Midbrain (tissue), 1 donor: ENCODE measurements around the gene GCSAML.
"Not testable (repeated sequence)": the region's sequence is repeated elsewhere in the genome, so short reads cannot be mapped to it uniquely, and the experiment has no call there.

Source experiments
- DNase-seq: peaks from one replicate; lab custom pipeline; 2025; lab: John Stamatoyannopoulos, UW

GCSAML gene

GRCh38 chr1:247548769-247549182 is at the start of gene GCSAML:
Gene GCSAML, plus strand, starts transcription at chr1:247549134. Its CDS starts 58 bp downstream, at chr1:247549192.
- no peak for DNase-seq

GRCh38 chr1:247500865-247501264 is 48.1 kb upstream of the GCSAML start:
- DNase-seq: no peak

GRCh38 chr1:247506831-247507230 is 42.1 kb upstream of the GCSAML start:
- no peak for DNase-seq

GRCh38 chr1:247517795-247518612 is 30.9 kb upstream of the GCSAML start:
- no peak for DNase-seq

GRCh38 chr1:247518613-247518891 is 30.4 kb upstream of the GCSAML start:
- DNase-seq: no peak

- DNase-seq: not testable (repeated sequence)
Observed at GRCh38 chr1:247521886-247522285, 27.0 kb upstream of the GCSAML start.

DNA sequence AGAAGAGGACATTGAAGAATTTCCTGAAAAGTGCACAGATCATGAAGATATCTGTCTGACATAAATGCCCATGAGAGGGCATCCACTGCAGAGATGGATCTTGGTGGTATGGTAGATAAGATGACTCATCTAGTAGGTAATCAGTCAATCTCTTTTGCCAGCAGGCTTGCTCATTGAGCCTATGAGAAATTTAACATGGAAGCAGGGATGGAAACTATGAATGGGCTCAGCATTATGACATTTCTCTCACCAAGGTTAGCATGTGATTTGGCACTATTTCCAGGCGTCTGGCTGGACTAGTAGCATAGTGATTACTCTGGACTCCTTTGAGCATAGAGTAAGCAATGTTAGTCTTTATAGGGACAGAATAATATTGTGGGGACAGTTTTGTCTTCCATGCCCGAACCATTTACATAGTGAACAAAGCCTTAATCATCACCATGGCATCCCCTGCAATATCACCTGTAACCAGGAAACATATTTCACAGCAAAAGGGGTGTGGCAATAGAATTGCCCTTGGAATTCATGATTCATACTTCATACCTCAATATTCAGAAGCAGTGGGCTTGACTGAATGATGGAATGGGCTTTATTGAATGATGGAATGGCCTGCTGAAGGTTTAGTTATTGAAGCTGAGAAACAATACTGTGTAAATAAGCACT is 20.0 kb upstream of the GCSAML start:
- DNase-seq: no peak

DNA sequence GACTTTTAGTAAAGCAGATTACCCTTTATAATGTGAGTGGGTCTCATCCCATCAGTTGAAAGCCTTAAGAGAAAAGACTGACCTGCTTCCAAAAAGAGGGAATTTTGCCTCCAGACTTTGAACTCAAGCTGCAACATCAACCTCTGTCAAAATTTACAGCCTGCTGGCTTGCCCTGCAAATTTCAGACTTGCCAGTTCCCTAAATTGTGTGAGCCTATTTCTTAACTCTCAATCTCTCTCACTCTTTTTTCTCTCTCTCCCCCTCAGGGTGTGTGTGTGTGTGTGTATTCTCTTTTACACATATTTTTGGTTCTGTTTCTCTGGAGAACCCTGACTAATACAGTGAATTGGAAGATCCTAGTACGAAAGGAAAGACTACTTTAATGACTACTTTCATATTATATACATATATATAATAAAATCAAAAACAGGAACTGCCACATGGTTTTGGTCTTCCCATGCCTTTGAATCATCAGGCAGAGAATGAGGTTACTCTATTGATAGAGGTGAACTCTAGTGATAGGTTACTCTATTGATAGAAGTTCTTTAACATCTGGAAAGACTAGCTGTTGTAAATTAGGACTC is 19.1 kb upstream of the GCSAML start:
- no peak for DNase-seq

DNA sequence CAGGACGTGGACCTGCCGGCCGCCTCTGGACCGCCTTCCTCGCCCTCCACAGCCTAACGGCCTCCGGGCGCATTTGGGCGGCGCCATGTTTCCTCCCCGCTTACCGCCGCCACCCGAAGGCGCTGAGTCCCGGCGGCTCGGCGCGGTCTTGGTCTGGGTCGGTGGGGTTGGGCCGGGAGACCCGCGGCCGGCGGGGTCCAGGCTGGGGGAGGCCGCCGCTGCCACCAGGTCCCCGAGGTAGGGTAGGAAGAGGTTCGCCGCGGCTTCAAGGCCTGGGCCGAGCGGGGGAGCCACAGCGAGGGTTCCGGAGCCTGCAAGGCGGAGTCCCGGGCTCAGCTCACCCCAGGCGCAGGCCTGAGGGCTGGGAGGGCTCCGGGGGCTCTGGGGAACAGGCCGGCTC is 18.1 kb upstream of the GCSAML start:
- DNase-seq: no peak

DNA sequence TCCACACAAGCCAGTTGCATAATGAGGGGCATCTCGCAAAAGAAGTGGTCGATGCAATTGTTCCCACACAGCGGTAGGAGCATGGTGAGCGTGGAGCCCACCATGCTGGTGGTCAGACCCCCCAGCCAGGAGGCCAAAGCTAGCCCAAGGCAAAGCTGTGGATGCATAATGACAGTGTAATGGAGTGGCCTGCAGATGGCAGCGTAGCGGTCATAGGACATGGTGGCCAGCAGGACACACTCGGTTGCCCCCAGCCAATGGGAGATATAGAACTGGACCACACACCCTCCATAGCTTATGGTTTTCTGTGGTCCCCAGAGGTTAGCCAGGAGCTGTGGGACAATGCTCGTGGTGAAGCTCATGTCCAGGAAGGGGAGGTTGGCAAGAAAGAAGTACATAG is 17.0 kb upstream of the GCSAML start:
- no peak for DNase-seq

GRCh38 chr1:247535402-247535801 is 13.5 kb upstream of the GCSAML start:
- no peak for DNase-seq

DNA sequence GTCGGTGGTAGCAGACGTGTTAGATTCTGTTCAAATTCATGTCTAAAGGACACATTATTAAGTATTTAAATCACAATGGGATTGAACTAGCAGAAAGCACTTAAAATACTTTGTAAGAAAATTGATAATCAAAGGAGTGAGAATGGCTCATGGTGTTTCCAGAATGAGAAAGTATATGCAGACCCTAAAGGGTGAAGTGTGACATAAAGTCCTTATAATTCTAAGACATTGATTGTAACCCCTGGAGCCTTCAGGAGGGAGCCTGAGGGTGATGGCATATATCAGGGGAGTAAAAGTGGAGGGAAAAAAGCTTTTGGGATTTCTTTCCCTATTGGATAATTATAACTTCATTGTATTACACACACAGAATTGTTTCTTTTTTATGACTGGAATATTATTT is 12.6 kb upstream of the GCSAML start, which contains the start of gene OR2C3:
TSS of gene OR2C3 (minus strand) at position 101 of the 400 bp plus-strand sequence. CDS start 3,929 bp downstream, outside the sequence.
- DNase-seq: no peak

DNA sequence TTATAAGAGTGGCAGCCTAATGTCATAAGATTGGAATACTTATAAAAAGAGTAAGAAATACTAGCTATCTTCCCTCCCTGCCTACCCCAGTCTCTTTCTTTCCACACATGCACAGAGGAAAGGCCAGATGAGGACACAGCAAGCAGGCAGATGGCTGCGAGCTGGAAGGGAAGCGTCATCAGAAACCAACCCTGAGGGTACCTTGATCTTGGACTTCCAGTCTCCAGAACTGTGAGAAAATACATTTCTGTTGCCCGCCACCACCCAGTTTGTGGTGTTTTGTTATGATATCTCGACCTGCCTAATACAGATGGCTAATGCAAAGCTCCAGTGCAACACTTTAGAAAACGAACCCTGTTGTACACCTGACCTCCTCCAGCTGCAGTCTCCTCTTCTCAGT is 10.4 kb upstream of the GCSAML start:
- DNase-seq: no peak

DNA sequence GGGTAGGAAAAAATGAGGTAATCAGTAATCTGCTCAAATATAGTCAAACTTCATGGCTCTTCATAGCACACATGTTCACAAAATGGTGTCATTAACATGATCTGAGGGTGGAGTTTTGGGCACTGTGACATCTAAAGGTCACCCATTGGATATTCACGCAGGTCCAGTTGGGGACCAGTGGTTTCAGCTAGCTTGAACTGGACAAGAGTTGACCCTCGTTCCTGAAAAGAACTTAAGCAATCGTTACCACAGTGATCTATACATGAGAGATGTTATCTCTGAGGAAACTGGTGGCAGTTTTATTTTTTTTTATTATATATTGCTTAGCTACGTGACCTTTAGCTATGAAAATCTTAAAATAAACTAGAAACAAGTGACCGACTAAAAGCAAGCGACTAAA is 9.7 kb upstream of the GCSAML start:
- DNase-seq: no peak

DNA sequence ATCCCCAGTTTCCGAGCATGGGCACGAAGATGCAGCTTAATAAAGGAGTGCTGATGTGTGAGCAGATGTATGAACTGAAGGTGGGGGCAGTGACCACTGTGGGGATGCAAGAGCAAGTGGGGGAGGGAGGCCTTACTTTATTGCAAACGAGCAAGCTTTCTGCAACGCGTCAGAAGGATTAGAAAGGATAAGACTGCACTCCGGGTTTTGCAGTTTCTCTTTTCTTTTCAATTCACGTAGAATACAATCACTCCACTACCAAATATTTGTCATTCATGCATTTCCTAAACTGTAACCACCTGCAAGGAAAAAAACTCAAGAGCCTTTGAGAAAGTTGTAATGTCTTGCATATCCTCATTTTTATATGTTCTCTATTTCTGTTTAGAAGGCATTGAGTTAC is 8.4 kb upstream of the GCSAML start:
- DNase-seq: no peak

DNA sequence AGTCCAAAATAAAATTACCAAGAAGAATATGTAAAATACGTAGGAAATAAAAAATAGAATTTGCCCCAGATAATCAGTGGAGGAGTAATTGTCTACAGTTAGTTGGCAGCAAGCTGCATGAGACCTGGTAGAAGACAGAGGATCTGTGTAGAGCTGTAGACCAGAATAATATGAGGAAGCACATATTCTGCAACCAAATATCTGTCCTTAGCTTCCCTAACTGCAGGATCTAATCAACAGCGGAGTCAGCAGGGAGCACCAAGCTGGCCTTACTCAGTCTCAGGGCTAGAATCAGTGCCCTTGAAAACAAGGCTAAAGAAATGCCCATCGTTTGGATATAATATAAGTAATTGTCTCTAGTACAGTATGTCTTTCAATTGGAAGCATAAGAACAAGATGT is 6.1 kb upstream of the GCSAML start:
- DNase-seq: no peak

DNA sequence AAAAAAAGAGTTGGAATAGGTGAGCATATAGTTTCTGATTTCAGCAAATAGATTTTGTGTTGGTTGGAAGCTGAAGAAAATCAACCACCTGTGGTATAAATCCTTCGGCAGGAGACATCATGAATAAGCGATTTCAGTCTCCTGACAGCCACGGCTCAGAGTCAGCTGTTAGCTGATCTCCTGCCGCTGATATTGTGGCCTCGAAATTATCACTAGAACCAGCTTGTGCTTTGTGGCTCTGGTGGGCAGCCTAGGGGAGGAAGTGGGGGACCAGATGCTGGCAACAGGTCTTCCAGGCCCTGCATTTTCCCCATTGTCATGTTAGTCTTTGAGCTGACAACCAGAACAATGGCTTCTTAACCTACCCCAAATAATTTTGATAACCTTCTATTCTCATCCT is 842 bp upstream of the GCSAML start:
- no peak for DNase-seq

GRCh38 chr1:247551721-247552120 is 2.8 kb downstream of the GCSAML start:
- no peak for DNase-seq

- DNase-seq: no peak
Observed at GRCh38 chr1:247552231-247552630, 3.3 kb downstream of the GCSAML start.

- no peak for DNase-seq
Observed at GRCh38 chr1:247557926-247558674, 9.2 kb downstream of the GCSAML start.

DNA sequence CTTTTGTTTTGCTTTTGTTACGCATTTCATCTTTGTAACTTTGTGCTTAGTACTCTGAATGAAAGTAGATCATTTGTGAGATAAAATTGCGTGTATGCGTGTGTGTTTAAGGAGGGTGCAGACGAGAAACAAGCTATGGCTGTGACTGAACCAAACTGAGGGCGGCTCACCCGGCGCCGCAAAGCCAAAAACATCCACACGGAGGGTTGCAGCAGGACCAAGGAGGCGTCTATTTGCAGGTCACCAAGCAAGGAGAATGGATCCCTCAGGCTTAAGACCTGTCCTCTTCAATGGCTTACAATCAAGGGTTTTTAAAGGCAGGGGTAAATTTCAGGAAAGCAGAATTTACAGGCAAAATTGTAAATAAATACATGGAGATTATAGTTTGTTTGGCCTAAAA is 12.8 kb downstream of the GCSAML start:
- no peak for DNase-seq

DNA sequence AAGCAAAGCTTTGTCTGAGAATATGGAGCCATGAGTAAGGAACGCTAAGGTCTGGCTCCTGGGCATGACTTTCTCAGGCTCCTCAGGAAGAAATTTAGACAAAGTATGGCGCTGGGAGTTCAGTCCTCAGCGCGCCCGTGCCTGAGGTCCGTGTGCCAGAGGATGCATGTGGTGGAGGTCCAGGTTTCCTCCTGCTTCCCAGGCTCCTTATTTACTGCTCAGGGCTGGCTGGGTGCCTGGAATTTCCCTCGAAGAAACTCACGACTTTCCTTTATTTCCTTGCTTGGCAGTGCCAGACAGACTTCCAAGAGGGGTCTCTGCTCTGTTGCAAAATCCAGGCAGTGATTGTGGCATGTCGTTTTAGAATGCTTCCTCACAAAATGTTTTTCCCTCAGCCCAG is 13.3 kb downstream of the GCSAML start:
- no peak for DNase-seq

- no peak for DNase-seq
Observed at GRCh38 chr1:247574236-247574635, 25.3 kb downstream of the GCSAML start.
